Activated CD4-positive, alpha-beta memory T cell treated with anti-CD3 and anti-CD28 coated beads, Interleukin-2, amount 10 ng/mL, durations not matched to agents 7 days and 5 days (primary cell): ENCODE data around the gene SEPHS1. TPM values are rescaled to one million over a fixed set of nuclear protein-coding genes. Genes with fewer than 3 reads are reported as not detected.

Source experiments
- CTCF ChIA-PET: fragments of 350-600 bp; sonication (Branson Sonifier 250); formaldehyde crosslinking; loops from one replicate; lab custom pipeline; 2021; ENCODE audit warnings: antibody characterized with exemption, inconsistent platforms; lab: Charles Lee
- POLR2A ChIA-PET: fragments of 350-600 bp; sonication (Branson Sonifier 250); formaldehyde crosslinking; loops from one replicate; lab custom pipeline; 2021; ENCODE audit warnings: antibody characterized with exemption; lab: Charles Lee
- DNase-seq: peaks from one replicate; pipeline ENCODE4 v3.0.0-alpha.2; 2020
- H3K27ac Mint-ChIP-seq: one replicate; pipeline ENCODE4 v1.8.0; 2021; ENCODE audit warnings: mild to moderate bottlenecking, mixed read lengths
- H3K27me3 Mint-ChIP-seq: one replicate; pipeline ENCODE4 v1.8.0; 2021; ENCODE audit warnings: mixed read lengths
- H3K36me3 Mint-ChIP-seq: one replicate; pipeline ENCODE4 v1.8.0; 2021; ENCODE audit warnings: low read depth, mixed read lengths
- H3K4me1 Mint-ChIP-seq: one replicate; pipeline ENCODE4 v1.8.0; 2021; ENCODE audit warnings: mixed read lengths
- H3K4me3 Mint-ChIP-seq: one replicate; pipeline ENCODE4 v1.8.0; 2021; ENCODE audit warnings: mild to moderate bottlenecking, mixed read lengths
- H3K9me3 Mint-ChIP-seq: one replicate; pipeline ENCODE4 v1.8.0; 2021; ENCODE audit warnings: mixed read lengths
- total RNA-seq, 2 experiments: library from RNA; stranded (reverse); gene quantifications; one replicate each; pipeline ENCODE4 v1.2.3, GENCODE V29; 2021

The SEPHS1 gene, protein sequence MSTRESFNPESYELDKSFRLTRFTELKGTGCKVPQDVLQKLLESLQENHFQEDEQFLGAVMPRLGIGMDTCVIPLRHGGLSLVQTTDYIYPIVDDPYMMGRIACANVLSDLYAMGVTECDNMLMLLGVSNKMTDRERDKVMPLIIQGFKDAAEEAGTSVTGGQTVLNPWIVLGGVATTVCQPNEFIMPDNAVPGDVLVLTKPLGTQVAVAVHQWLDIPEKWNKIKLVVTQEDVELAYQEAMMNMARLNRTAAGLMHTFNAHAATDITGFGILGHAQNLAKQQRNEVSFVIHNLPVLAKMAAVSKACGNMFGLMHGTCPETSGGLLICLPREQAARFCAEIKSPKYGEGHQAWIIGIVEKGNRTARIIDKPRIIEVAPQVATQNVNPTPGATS
- total RNA-seq, result 10 to 100 TPM; 50.9 to 53.6 TPM

DNA sequence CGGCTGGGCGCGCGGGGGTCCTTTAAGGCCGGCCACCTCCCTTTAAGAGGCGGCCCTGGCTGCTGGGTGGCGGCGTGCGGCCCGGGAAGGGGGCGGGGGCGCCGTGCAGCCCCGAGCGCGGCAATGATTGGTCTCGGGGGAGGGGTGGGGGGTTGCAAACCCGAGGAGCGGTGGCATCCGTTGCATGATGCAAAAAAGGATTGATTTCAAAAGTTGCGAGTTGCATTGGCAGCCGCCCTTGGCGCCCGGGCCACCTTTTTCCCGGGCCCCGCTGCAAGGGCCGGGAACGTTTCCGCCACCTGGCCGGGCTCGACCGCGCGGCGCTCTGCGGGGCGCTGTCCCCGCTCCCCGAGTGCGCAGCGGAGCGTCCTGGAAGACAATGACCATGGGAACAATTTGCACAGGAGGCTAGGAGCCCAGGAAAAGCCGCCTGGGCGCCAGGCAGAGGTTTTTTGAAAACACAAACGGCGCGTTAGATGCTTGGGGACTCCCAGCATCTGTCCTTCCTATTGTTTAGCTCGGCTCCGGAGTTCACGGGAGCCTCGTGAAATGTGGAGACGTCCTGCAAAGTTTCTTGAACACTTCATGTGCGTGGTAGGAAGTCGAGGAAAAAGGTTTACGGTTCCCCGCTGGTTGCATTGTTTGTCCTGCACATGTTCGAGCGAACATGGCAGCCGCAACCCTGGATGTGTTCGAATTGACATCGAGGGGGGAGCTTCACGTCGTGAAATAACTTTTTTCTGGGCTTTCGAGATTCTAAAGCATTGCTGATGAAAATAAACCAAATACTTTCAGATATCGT lies at the start of gene SEPHS1:
Gene SEPHS1, minus strand, starts transcription at position 78 of the 802 bp plus-strand sequence. CDS start 3,343 bp downstream, outside the sequence.
- peak within 1 kb of the TSS; percentile 91 for H3K4me3 Mint-ChIP-seq
- ChIA-PET CTCF (interaction anchor here (0.8 kb wide), 1 partner anchor 24 kb away, joined by 3 read pairs; no protein-coding TSS in a partner anchor), POLR2A (interaction anchor here (0.8 to 5.6 kb wide), 9 partner anchors 9 to 837 kb away, joined by 3 to 45 read pairs (median 5); partner anchors contain the start of genes OPTN and PHYH)
- H3K27ac Mint-ChIP-seq, result peak within 1 kb of the TSS; percentile 95
- H3K36me3 Mint-ChIP-seq, result peaks cover 22% of the 10 kb centered on the region
- peaks cover 10% of the 10 kb centered on the region for H3K27me3 Mint-ChIP-seq
- no peaks in the 10 kb centered on the region for H3K9me3 Mint-ChIP-seq
- peak; percentile 86 for DNase-seq
- peaks cover 64% of the 10 kb centered on the region for H3K4me1 Mint-ChIP-seq

DNA sequence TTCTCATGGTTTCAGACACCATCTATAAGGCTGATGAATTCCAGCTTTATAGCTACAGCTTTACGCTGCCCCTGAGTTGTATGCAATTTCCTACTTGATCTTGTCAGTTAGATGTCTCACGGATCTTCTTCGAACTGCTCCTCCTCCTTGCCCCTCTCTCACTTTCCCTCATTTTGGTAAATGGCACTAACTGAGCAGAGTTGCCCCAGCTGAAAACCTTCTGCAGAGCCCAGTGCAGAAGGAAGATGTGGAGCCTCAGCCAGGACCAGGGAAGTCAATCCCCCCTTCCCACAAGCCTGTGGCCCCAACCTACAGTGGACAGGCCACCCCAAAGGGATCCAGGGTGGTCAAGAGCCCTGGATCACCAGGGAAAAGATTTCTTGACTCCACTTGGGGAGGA lies 49.0 kb upstream of the SEPHS1 start:
- ChIA-PET POLR2A (no interaction called here), CTCF (no interaction called here)
- Mint-ChIP-seq H3K4me1 (no peaks in the 10 kb centered on the region), H3K4me3 (no peak overlapping the region), H3K9me3 (no peaks in the 10 kb centered on the region), H3K27me3 (peaks cover 11% of the 10 kb centered on the region), H3K36me3 (no peaks in the 10 kb centered on the region), H3K27ac (no peak overlapping the region)
- DNase-seq, result no peak

DNA sequence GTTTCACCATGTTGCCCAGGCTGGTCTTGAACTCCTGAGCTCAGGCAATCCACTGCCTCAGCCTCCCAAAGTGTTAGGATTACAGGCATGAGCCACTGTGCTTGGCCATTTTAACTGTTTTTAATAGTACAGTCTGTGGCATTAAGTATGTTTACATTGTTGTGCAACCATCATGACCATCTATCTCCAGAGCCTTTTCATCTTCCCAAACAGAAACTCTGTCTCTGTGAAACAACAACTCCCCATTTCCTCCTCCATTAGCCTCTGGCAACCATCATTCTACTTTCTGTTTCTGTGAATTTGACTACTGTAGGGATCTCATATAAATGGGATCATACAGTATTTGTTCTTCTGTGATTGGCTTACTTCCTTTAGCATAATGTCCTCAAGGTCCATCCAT lies 48.3 kb upstream of the SEPHS1 start:
- Mint-ChIP-seq H3K27ac (no peak overlapping the region), H3K36me3 (no peaks in the 10 kb centered on the region), H3K4me3 (no peak overlapping the region), H3K27me3 (peaks cover 11% of the 10 kb centered on the region), H3K4me1 (no peaks in the 10 kb centered on the region), H3K9me3 (no peaks in the 10 kb centered on the region)
- POLR2A ChIA-PET, result no interaction called here
- no peak for DNase-seq
- CTCF ChIA-PET, result no interaction called here

DNA sequence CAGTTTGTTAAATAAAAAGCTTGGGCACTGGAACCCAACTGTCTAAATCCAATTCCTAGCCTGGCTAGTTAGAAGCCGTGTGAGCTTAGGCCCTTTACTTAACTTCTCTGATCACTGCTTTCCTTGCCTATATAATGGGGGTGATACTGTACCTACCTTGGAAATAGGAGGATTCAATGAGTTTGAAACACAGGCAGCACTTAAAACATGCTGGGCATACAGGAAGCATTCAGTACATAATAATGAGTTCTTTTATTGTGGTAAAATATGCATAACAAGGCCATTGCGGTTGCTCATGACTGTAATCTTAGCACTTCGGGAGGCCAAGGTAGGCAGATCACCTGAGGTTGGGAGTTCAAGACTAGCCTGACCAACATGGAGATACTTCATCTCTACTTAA lies 47.4 kb upstream of the SEPHS1 start:
- no peak overlapping the region for H3K4me3 Mint-ChIP-seq
- H3K27me3 Mint-ChIP-seq, result peaks cover 12% of the 10 kb centered on the region
- H3K27ac Mint-ChIP-seq, result no peak overlapping the region
- DNase-seq, result no peak
- no peaks in the 10 kb centered on the region for H3K9me3 Mint-ChIP-seq
- CTCF ChIA-PET, result no interaction called here
- no peaks in the 10 kb centered on the region for H3K36me3 Mint-ChIP-seq
- H3K4me1 Mint-ChIP-seq, result no peaks in the 10 kb centered on the region
- POLR2A ChIA-PET, result no interaction called here

DNA sequence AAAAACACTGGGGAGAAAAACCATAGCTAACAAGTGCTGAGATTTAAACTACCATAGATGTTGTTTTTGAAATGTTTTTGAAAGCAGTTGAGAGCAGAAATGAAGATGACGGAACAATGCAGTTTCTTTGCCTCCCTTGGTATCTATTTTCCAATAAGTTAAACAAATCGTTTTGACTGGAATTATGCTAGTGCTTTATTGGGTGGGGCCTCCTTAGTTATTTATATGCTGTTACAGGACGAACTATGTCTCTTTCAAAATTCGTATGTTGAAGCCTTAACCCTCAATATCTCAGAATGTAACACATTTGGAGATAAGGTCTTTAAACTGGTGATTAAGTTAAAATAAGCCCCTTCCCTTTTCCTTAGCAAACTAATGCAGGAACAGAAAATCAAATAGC lies 45.5 kb upstream of the SEPHS1 start:
- H3K27me3 Mint-ChIP-seq, result peaks cover 9% of the 10 kb centered on the region
- ChIA-PET CTCF (no interaction called here), POLR2A (no interaction called here)
- H3K4me3 Mint-ChIP-seq, result no peak overlapping the region
- no peaks in the 10 kb centered on the region for H3K9me3 Mint-ChIP-seq
- H3K4me1 Mint-ChIP-seq, result no peaks in the 10 kb centered on the region
- H3K36me3 Mint-ChIP-seq, result no peaks in the 10 kb centered on the region
- H3K27ac Mint-ChIP-seq, result no peak overlapping the region
- DNase-seq, result no peak

DNA sequence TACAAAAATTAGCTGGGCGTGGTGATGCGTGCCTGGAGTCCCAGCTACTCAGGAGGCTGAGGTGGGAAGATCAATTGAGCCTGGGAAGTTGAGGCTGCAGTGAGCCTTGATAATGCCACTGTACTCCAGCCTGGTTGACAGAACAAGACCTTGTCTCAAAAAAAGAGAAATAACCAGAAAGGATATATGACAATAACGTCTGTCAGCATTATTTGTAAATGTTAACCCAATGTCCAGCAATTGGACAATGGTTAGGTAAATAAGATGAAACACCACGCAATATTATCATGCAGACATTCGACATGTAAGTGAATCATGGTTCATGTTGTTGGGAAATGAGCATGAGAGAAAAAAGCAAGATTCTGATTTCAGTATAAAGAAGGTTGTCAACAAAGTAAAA lies 44.6 kb upstream of the SEPHS1 start:
- CTCF ChIA-PET, result no interaction called here
- H3K27me3 Mint-ChIP-seq, result peaks cover 9% of the 10 kb centered on the region

DNA sequence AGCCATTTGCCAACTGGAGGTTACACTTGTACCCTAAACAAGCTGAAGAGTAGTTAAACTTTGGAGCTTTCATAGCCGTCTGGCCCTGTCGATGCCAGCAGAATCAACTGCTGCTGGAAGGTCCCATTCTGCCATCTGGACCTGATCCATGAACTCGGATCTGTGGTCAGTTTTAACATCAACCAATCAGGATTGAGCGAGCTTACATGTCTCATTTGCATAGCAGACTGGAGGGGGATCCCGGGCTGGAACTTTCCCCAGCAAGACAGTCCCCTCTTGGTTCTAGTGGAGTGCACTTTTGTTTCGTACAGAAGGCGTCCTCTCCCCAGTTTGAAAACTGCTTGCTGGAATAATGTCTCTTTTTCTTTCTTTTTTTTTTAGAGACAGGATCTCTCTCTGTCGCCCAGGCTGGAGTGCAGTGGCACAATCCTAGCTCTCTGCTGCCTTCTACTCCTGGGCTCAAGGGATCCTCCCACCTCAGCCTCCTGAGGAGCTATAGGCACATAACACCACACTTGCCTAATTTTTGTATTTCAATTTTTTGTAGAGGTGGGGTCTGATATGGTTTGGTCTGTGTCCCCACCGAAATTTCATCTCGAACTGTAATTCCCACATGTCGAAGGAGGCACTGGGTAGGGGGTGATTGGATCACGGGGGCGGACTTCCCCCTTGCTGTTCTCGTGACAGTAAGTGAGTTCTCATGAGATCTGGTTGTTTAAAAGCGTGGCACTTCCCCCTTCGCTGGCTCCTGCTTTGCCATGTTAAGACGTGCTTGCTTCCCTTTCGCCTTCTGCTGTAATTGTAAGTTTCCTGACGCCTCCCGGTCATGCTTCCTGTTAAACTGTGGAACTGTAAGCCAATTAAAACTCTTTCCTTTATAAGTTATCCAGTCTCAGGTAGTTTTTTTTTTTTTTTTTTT lies 42.8 kb upstream of the SEPHS1 start:
- ChIA-PET CTCF (interaction anchor here (0.6 kb wide), 1 partner anchor 97 kb away, joined by 4 read pairs; no protein-coding TSS in a partner anchor), POLR2A (interaction anchor here (1.5 kb wide), 1 partner anchor 15 kb away, joined by 4 read pairs; no protein-coding TSS in a partner anchor)

More for the DNA sequence above, 44.6 kb upstream of the SEPHS1 start:
- no peak for DNase-seq
- H3K27ac Mint-ChIP-seq, result no peak overlapping the region
- H3K36me3 Mint-ChIP-seq, result no peaks in the 10 kb centered on the region
- no peak overlapping the region for H3K4me3 Mint-ChIP-seq
- POLR2A ChIA-PET, result no interaction called here
- H3K9me3 Mint-ChIP-seq, result no peaks in the 10 kb centered on the region
- no peaks in the 10 kb centered on the region for H3K4me1 Mint-ChIP-seq

DNA sequence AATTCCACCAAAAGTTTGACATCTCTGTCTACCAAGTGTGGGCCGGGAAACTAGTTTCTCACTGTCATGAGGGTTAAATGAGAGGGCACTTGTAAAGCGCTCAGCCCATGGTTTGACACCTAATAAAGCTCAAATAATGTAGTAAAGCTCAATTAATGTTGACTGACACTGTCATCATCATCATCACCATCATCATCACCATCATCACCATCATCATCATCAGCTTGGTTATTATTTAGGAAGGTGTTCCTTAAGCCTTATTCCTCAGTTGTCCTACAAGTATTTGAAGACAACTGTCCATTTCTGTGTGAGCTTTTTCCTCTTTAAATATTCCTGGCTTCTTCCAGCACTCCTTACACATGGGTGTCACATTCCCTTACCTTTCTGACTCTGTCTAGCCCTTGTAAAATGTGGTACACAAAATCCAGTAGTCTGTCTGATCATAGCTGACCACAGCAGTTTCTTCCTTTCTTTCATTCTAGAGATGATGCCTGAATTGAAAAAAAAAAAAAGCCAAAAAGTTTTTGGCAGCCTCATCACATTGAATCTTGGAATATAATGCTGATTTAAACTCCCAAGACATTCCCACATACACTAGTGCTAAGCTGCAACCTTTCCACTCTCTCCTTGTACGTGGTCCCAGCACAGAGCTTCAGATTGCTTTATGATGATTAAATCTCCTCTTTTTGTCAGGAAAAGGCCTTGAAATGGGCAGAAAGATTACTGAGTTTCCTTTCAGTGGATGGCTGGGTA lies 40.6 kb upstream of the SEPHS1 start:
- Mint-ChIP-seq H3K27ac (no peak overlapping the region), H3K4me3 (no peak overlapping the region), H3K4me1 (no peaks in the 10 kb centered on the region), H3K9me3 (no peaks in the 10 kb centered on the region), H3K36me3 (no peaks in the 10 kb centered on the region), H3K27me3 (peaks cover 19% of the 10 kb centered on the region)
- ChIA-PET CTCF (interaction anchor here (0.8 kb wide), 1 partner anchor 52 kb away, joined by 3 read pairs; no protein-coding TSS in a partner anchor), POLR2A (interaction anchor here (0.6 to 1.0 kb wide), 2 partner anchors 13 to 38 kb away, joined by 3 to 4 read pairs; no protein-coding TSS in a partner anchor)
- DNase-seq, result no peak

More for the DNA sequence above, 42.8 kb upstream of the SEPHS1 start:
- Mint-ChIP-seq H3K4me3 (no peak overlapping the region), H3K9me3 (no peaks in the 10 kb centered on the region), H3K4me1 (no peaks in the 10 kb centered on the region), H3K36me3 (no peaks in the 10 kb centered on the region), H3K27ac (no peak overlapping the region), H3K27me3 (peaks cover 15% of the 10 kb centered on the region)
- no peak for DNase-seq

DNA sequence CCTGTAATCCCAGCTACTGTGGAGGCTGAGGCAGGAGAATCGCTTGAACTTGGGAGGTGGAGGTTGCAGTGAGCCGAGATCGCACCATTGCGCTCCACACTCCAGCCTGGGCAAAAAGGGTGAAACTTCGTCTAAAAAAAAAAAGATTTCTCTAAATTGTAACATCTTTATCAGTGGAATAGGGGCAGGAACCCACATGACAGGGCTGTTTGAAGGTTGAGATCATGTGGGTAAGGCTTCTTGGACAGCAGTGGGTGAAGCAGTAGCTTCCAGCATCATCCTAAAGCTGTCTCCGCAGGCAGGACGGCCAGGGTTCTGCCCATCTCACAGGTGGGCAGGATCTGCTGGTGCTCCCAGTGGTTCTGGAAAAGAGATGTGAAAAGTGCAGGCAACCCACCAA lies 37.9 kb upstream of the SEPHS1 start:
- Mint-ChIP-seq H3K4me3 (no peak overlapping the region), H3K9me3 (no peaks in the 10 kb centered on the region), H3K27me3 (peaks cover 38% of the 10 kb centered on the region), H3K27ac (no peak overlapping the region), H3K36me3 (no peaks in the 10 kb centered on the region), H3K4me1 (peaks cover 7% of the 10 kb centered on the region)
- ChIA-PET POLR2A (no interaction called here), CTCF (no interaction called here)
- DNase-seq, result no peak

DNA sequence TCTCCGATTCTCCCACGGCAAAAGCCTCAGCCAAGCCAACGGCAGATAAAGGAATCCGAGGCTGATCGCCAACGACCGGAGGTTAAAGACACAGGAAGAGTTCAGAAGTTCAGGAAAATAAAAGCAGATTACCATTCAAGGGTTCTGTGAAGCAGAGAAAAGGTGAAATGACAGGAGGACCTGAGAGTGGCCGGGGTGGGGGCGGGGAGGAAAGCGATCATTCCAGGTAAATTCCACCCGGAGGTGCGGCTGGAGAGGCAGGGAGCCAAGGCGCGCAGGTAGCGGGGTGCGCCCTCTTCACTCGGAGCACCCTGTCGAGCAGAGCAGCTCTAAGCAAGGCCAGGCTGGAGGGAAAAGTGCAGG lies 35.3 kb upstream of the SEPHS1 start:
- Mint-ChIP-seq H3K27ac (no peak overlapping the region), H3K4me3 (no peak overlapping the region), H3K9me3 (no peaks in the 10 kb centered on the region), H3K27me3 (peaks cover 48% of the 10 kb centered on the region), H3K36me3 (no peaks in the 10 kb centered on the region), H3K4me1 (peaks cover 7% of the 10 kb centered on the region)
- DNase-seq, result no peak
- CTCF ChIA-PET, result interaction anchor here (0.8 to 1.5 kb wide), 2 partner anchors 11 to 57 kb away, joined by 4 to 6 read pairs; no protein-coding TSS in a partner anchor
- POLR2A ChIA-PET, result interaction anchor here (1.2 kb wide), 1 partner anchor 11 kb away, joined by 3 read pairs; no protein-coding TSS in a partner anchor

DNA sequence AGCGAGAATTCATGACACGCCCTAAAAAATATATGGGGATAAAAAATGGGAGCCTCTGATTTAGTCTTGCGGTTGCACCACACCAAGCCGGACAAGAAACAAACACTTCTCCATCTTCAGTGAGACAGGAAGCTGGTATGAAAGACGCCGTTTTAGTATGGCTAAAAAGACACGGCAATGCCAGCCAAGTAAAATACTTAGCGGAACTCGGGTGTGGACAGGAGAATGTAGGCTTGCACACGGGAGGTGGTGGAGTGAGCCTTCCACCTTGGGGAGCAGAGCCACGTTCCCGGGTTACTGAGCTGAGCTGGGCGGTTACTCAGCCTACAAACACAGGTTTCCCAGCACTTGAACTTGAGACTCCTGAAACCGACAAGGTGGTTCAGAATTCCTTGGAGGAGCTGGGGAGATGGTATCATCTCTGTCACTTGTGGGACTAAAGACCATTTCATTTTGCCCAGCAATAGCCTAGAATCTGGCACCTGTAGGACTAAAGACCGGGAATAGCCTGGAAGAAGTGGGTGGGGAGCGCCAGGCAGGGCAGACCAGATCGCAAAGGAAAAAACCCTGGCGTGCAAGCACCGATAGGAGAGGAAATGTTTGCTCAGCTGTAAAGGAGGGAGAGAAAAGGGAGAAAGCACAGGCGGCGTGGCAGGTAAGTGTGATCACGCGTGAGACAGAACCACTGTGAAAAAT lies 34.8 kb upstream of the SEPHS1 start:
- CTCF ChIA-PET, result interaction anchor here (1.5 kb wide), 1 partner anchor 11 kb away, joined by 6 read pairs; no protein-coding TSS in a partner anchor
- H3K27ac Mint-ChIP-seq, result no peak overlapping the region
- DNase-seq, result no peak
- peaks cover 48% of the 10 kb centered on the region for H3K27me3 Mint-ChIP-seq
- POLR2A ChIA-PET, result interaction anchor here (1.2 kb wide), 1 partner anchor 11 kb away, joined by 3 read pairs; no protein-coding TSS in a partner anchor
- H3K4me1 Mint-ChIP-seq, result peaks cover 7% of the 10 kb centered on the region
- H3K9me3 Mint-ChIP-seq, result no peaks in the 10 kb centered on the region
- H3K36me3 Mint-ChIP-seq, result no peaks in the 10 kb centered on the region
- H3K4me3 Mint-ChIP-seq, result no peak overlapping the region
